ENCODE data around the gene SLC25A25. TPM values are rescaled to one million over a fixed set of nuclear protein-coding genes. Genes with fewer than 3 reads are reported as not detected.
A peak's percentile ranks its signal among the peaks of the same experiment; 100 is the strongest.

SLC25A25 gene
- total RNA-seq, 1 experiment from 2014 or later: 27.8 TPM

DNA sequence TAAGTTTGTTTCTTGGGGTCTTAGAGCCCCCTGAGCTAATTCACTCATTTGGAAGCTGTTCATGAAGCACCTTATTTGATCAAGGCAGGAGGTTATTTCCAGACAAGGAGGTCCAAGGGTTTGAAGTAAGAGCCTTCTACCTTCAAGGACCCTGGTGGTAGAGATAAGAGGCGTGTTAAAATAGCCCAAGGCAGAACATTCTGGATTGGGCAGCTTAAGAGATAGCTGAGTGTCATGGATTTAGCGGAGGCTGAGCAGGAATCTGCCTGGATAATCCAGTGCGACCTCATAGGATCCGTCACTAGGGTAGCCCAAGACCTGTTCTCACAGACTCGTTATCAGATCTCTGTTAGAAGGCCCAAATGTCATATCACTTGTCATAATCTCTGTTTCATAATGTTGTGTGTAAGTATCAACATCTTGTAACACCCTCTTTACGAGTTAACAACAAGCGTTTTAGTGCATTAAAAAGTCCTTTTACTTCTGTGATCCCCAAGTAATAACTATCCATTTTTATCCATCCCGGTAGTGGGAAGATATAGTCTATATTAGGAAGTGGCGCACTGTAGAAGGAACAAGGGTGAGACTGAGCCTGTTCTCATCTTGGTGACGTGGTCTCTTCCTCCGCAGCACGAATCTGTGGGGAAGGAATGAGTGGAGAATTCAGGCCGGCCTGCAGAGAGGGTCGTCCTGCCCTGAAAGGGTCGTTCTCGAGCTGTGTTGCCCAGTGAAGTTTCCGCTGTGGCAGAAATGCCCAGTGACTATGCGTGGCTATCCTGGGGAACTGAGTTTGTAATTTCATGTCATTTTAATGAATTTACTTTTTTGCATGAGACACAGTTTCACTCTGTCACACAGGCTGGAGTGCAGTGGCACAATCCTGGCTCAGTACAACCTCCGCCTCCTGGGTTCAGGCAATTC lies 28.8 kb downstream of the SLC25A25 start:
- no peak for DNase-seq (ENCODE audit: low spot score)

DNA sequence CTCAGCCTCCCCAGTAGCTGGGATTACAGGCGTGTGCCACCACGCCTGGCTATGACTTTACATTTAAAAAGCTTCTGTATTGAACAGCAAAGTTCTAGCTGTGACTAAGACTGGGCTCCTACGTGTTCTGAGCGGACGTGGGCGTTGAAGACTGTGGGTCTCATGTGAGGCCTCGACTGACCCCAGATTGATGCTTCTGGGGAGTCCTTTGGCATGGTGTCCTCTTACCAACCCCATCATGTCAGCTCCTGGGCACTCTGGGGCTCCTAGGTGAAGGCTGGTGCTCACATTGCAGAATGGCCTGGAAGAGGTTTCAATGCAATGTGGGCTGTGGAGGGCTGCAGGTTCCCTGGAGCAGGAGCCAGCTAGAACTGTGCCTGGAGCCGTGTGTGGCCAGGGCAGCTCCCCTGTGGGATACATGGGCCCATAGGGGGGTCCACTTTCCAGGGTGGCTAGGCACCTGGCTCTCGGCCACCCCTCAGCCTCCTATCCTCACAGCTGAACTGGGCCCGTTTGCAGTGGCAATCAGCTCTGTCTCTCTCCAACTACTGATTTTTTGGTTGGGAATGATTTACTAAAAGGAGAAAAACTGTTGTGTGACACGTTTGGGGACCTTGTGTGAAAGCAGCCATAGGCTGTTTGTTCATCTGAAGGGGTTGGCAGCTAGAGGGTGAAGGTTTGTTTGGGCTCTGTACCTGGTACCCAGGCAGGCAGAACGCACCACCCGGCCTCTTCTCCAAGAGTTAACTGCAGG lies 29.7 kb downstream of the SLC25A25 start:
- DNase-seq (ENCODE audit: low spot score): no peak

DNA sequence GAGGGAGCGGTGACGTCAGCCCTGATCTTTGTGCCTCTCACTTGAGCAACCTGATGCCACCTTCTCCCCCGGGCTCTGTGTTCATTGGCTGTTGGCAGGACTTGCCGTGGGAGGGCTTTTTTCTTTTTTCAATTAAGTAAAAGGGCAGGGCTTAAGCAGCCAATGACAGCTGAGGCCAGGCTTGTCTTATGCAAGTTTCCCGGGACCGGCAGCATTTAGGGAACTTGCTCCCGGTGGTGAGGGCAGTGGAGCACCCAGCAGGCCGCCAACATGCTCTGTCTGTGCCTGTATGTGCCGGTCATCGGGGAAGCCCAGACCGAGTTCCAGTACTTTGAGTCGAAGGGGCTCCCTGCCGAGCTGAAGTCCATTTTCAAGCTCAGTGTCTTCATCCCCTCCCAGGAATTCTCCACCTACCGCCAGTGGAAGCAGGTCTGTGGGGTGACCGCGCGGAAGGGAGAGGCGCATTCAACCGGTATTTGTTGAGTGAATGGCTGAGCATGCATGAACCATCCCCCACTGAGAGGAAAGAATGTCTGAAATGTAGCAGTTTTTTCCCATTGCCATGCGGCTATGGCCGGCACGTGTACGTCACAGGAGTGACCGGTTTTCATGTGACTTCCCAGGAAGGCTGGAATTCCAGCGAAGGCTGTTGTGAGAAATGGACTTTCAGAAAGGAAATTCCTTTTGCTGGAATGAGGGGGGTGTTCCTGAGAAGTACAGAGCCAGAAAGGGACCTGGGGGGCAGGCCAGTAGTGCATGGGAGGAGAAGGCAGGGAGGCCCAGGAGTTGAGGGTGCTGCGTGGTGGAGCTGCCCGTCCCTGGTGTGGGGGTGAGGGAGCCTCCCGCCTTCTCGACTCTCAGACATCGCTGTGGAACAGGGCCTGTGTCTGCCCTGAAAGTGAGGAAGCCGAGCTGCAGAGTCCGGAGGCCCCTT lies 30.5 kb downstream of the SLC25A25 start:
- peak; percentile 99 for DNase-seq (ENCODE audit: low spot score)

DNA sequence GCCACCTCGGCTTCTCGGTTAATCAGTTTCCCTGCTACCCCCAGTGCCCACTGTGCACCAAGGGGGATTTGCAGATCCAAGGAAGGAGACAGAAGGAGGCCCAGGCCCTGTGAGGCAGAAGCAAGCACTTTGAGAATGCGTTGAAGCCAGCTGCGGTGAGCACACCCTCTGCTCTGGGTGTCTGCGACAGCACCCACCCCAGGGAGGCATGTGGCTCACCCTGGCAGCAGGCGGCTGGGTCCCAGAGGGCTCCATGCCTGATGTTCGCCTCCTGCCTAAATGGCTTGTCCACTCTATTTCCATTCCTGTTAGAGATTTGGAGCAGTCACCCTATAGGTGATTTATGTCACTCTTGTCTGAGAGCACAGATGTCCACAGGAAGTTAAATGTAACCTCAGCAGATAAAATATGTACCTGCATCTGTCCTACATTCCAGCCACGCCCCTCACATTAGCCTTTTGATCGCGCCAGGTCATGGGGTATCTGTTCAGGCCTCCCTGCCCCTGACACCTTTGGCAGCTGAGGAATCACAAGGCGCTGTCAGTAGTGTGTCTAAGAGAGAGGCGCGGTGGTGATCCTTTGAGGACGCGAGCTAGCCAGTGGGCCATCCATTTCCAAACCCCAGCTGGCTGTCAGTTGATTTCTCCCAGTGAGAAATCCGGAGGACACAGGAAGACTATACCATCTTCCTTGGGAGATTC lies 31.3 kb downstream of the SLC25A25 start:
- DNase-seq (ENCODE audit: low spot score): peak; percentile 46

DNA sequence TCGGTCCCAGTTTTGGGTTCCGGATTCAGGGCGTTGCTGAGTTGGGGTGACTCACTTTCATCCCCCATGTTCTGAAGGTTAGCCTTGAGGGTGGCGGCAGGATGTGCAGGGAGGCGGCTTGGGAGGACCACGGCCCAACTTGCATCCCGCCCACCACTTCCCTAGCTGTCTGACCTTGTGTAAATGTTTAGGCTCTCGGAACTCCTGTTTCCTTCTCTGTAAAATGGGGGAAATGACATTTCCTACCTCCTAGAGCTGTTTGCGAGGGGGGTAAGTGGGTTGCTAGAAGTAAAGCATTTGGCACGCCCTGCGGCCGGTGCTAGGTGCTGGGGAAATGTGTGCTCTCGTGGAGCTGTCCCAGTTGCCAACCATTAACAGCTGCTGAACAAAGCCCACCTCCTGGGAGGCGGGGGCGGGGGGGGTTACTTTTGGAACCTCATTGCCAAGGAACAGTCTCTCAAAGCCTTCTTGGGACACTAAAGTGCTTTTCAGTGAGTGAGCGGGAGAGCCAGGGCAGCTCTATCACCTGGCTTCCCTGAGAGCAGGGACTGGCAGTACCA lies 32.0 kb downstream of the SLC25A25 start:
- DNase-seq (ENCODE audit: low spot score): peak; percentile 74

DNA sequence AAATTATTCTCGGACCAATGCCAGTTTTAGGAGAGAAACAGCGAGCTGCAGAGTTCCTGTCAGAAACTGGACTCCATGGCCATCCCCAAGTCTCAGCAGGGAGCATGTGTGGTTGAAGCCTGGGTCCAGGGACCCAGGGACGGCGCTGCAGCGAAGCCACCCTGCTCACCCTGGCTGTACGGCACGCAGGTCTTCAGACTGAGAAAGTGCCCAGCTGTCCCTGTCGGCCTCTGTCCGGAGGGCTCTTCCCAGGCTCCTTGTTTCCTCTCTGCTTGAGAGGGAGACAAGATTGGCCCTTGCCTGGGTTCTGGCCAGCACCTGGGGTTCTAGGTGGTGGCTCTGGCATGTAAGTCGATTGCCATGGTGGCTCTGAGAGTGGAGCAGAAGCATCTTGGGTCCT lies 32.5 kb downstream of the SLC25A25 start:
- no peak for DNase-seq (ENCODE audit: low spot score)

DNA sequence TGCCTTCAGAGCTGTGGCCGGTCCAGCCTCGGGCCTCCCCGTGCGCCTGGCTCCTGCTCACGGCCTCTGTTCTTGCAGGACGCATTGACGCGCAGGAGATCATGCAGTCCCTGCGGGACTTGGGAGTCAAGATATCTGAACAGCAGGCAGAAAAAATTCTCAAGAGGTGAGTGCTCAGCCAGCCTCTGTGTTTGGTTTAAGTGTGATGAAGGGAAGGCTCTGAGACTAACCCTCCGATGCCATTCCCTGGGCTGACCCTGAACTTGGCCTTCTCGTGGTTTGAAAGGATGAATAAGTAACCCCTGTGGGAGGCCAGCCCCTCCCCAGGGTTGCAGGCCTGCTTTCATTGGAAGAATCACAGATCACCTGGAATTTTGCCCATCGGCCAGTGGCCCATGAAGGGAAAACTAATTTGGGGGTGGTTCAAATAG lies 33.2 kb downstream of the SLC25A25 start:
- DNase-seq (ENCODE audit: low spot score): no peak

DNA sequence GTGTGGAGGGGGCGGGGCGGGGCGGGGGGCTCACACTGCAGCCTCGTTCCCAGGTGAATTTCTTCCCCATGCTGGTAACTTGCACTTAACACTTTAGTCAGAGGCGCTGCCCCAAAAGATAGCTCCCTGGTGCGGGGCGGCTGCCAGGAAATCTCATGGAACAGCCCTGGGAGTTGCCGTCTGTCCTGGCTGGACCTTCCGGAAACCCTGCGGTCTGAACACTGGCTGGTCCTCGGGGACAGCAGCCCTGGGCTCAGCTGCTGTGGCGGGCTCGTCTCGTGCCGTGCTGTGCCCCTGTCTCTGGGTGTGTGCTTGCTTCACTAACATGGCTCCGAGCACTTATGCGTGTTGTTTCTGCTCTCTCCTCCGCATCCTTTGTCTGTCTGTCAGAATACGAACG lies 33.7 kb downstream of the SLC25A25 start:
- DNase-seq (ENCODE audit: low spot score): no peak

DNA sequence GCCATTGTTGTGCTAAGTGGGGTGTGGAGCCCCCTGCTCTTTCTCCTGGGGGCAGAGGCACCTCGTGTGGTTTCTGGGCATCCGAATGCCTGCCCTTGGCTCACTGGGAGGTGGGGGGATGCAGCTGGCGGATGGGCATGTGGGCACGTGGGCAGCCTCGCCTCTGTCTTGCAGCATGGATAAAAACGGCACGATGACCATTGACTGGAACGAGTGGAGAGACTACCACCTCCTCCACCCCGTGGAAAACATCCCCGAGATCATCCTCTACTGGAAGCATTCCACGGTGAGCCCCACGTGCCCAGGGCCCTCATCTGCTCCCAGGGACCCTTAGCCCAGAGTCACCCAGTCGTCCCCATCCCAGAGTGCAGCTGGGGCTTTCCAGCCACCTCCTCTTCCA lies 34.2 kb downstream of the SLC25A25 start:
- no peak for DNase-seq (ENCODE audit: low spot score)

DNA sequence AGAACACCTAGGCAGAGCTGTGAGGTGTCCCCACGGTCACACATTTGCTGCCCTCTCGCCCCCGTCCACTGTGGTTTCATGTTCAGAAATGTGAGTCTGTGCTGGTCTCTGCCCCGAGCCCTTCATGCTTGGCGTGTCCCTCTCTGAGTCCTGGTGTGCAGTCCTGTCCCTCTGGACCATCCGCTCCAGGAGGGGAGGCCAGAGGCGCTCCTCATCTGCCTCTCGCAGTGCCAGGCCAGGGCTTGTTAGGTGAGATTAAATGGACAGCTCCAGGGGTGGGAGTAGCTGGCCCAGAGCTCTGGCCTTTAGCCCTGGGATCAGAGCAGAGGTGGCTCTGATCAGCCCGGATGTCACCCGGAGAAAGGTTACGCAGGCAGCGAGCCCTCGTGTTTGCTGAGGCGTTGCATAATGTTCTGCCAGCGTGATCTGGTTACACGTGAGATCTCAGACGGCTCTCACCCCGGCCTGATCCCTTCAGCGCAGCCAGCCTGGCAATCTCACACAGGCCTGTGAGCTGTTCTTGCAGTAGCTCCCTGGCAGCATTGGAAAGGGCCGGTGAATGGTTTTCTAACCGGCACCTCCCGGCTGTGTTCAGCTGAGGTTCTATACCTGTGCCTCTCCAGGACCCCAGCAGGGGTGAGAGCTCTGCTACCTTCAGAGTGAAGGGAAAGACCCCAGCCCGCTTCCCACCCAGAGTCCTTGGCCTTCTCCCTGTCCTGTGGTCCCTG lies 35.0 kb downstream of the SLC25A25 start:
- no peak for DNase-seq (ENCODE audit: low spot score)

DNA sequence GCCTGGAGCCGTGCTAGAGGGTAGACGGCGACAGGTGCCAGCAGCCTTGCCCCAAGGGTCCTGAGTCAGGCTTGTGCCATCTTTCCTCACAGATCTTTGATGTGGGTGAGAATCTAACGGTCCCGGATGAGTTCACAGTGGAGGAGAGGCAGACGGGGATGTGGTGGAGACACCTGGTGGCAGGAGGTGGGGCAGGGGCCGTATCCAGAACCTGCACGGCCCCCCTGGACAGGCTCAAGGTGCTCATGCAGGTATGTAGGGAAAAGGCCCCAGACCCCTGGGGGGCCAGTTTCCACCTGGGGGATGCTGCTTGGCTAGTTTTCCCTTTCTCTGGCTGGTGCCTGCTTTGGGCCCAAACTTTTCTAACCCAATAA lies 35.5 kb downstream of the SLC25A25 start:
- no peak for DNase-seq (ENCODE audit: low spot score)

DNA sequence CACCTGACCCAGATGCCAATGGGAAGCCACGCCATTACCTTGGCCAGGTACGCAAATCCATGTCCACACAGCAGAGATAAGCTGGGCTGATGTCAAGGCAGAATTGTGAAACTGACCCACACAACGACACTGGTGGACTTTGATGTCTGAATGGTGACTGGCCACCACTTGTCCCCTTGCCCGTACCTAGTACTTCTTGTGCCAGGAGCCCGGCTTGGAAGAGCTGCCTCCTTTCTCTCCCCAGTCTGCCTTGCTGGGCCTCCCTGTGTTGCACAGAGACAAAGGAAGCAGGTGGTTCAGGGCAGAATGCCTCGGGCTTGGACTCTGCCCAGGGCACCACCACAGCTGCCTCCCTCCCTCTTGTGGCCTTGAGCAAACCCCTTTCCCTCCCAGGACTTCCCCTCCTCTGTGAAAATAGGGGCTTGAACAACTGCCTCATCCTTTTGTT lies 36.2 kb downstream of the SLC25A25 start:
- peak; percentile 45 for DNase-seq (ENCODE audit: low spot score)

DNA sequence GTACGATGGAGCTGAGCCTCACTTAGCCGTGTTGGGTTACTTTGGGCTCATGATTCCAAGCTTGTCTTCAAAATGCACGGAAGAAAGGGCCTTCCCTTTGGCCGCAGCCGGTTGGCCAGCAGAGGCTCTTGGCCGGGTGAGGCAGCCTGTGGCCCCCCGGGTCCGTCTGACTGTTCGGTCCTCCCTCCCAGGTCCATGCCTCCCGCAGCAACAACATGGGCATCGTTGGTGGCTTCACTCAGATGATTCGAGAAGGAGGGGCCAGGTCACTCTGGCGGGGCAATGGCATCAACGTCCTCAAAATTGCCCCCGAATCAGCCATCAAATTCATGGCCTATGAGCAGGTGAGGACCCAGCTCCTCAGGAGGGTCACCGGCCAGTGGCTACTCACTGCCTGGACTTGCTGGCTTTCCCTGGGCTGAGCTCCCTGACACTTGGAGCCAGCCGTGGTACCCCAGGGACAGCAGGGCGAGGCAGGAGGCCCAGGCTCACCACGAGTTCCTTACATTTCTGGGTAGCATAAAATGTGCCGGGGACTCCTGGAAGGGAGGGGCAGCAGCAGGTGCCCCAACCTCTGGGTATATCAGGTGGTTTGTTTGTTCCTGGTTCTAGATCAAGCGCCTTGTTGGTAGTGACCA lies 37.6 kb downstream of the SLC25A25 start:
- DNase-seq (ENCODE audit: low spot score): no peak

DNA sequence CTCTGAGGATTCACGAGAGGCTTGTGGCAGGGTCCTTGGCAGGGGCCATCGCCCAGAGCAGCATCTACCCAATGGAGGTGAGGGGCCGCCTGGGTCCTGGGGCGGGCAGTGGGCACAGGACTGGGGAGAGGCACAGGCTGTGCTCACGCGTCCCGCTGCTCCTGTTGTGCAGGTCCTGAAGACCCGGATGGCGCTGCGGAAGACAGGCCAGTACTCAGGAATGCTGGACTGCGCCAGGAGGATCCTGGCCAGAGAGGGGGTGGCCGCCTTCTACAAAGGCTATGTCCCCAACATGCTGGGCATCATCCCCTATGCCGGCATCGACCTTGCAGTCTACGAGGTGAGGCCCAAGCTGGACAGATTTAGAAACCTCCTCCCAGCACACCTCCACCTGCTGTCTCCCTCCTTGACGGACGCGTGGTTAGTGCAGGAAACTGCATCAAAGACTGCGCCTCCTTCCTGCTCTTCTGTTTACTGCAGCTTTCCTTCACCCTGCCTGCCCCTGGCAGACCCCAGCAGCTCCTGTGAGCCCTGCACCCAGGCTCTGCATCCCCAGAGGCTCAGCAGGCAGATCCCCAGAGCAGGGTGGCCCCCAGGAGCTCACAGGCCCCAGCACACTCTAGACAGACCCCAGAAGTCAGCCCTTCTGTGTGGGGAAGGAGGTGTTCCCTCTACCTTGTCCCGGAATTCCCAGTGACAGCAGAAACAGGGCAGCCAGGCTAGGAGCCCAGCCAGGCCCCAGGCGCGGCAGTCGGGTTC lies 38.3 kb downstream of the SLC25A25 start:
- no peak for DNase-seq (ENCODE audit: low spot score)

DNA sequence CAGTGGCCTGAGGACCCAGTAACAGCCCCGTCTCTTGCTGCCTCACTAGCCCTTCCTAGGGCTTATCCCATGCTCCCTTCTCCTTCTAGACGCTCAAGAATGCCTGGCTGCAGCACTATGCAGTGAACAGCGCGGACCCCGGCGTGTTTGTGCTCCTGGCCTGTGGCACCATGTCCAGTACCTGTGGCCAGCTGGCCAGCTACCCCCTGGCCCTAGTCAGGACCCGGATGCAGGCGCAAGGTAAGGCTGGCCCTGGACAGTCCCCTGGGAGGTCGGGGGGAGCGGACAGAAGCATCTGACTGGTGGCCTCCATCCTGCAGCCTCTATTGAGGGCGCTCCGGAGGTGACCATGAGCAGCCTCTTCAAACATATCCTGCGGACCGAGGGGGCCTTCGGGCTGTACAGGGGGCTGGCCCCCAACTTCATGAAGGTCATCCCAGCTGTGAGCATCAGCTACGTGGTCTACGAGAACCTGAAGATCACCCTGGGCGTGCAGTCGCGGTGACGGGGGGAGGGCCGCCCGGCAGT lies 39.0 kb downstream of the SLC25A25 start:
- DNase-seq (ENCODE audit: low spot score): no peak

DNA sequence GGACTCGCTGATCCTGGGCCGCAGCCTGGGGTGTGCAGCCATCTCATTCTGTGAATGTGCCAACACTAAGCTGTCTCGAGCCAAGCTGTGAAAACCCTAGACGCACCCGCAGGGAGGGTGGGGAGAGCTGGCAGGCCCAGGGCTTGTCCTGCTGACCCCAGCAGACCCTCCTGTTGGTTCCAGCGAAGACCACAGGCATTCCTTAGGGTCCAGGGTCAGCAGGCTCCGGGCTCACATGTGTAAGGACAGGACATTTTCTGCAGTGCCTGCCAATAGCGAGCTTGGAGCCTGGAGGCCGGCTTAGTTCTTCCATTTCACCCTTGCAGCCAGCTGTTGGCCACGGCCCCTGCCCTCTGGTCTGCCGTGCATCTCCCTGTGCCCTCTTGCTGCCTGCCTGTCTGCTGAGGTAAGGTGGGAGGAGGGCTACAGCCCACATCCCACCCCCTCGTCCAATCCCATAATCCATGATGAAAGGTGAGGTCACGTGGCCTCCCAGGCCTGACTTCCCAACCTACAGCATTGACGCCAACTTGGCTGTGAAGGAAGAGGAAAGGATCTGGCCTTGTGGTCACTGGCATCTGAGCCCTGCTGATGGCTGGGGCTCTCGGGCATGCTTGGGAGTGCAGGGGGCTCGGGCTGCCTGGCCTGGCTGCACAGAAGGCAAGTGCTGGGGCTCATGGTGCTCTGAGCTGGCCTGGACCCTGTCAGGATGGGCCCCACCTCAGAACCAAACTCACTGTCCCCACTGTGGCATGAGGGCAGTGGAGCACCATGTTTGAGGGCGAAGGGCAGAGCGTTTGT lies 39.6 kb downstream of the SLC25A25 start:
- DNase-seq (ENCODE audit: low spot score): no peak

DNA sequence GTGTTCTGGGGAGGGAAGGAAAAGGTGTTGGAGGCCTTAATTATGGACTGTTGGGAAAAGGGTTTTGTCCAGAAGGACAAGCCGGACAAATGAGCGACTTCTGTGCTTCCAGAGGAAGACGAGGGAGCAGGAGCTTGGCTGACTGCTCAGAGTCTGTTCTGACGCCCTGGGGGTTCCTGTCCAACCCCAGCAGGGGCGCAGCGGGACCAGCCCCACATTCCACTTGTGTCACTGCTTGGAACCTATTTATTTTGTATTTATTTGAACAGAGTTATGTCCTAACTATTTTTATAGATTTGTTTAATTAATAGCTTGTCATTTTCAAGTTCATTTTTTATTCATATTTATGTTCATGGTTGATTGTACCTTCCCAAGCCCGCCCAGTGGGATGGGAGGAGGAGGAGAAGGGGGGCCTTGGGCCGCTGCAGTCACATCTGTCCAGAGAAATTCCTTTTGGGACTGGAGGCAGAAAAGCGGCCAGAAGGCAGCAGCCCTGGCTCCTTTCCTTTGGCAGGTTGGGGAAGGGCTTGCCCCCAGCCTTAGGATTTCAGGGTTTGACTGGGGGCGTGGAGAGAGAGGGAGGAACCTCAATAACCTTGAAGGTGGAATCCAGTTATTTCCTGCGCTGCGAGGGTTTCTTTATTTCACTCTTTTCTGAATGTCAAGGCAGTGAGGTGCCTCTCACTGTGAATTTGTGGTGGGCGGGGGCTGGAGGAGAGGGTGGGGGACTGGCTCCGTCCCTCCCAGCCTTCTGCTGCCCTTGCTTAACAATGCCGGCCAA lies 40.4 kb downstream of the SLC25A25 start:
- no peak for DNase-seq (ENCODE audit: low spot score)

All from A172 (cell line).